NK-92 (cell line): Measurements from ENCODE around the gene PEX3.

ENCODE experiments used
- DNase-seq: peaks from one replicate; lab custom pipeline; 2025; ENCODE audit not compliant: unreplicated experiment; lab: John Stamatoyannopoulos, UW

The PEX3 gene

GRCh38 chr6:143536866-143537691, 86.5 kb downstream of the PEX3 start:
- no peak for DNase-seq

GRCh38 chr6:143538374-143538773, 87.8 kb downstream of the PEX3 start:
- no peak for DNase-seq

- no peak for DNase-seq
Measured at GRCh38 chr6:143539106-143539505, 88.5 kb downstream of the PEX3 start.

GRCh38 chr6:143539734-143540133, 89.1 kb downstream of the PEX3 start:
- DNase-seq: no peak

GRCh38 chr6:143540192-143540591, 89.6 kb downstream of the PEX3 start:
- DNase-seq: no peak
